Measurements from ENCODE around the gene CCSER1. TPM values are rescaled to one million over a fixed set of nuclear protein-coding genes. Genes with fewer than 3 reads are reported as not detected.

The CCSER1 gene
- total and polyA plus RNA-seq, 2 experiments from 2014 or later: 5.2 to 23.4 TPM

DNA sequence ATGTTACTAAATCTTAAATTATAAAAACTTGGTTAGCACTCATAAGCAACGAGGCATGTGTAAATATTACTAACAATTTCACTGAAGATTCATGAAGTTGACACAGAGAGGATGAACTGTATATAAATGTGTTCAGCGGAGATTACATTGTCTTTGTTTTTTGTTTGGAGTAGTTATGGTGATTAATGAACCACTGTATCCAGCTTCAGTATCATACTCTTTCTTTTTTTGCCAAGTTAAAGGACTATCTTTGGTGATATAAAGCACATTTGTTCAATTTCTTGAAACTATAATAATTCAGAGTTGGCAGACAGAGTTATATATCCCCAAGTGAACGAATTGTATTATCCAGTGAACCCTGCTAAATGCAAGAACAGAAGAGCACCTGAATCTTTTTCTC lies 497.6 kb downstream of the CCSER1 start:
- no peaks in the 10 kb centered on the region for H3K27me3 ChIP-seq
- TF ChIP-seq EZH2phosphoT487 (IDR thresholded peaks at IDR 0.05; ENCODE audit: low read depth, severe bottlenecking, unreplicated experiment) (no peak), EZH2 (IDR thresholded peaks at IDR 0.05; ENCODE audit: borderline replicate concordance) (no peak), CTCF (IDR thresholded peaks at IDR 0.05; ENCODE audit: poor library complexity) (no peak)
- H3K9me2 ChIP-seq (replicated peaks; ENCODE audit: insufficient read depth): no peaks in the 10 kb centered on the region
- H3K36me3 ChIP-seq (replicated peaks; ENCODE audit: insufficient read depth, low read depth): no peaks in the 10 kb centered on the region
- 78% methylated on average over 3 of the region's 3 CpGs for WGBS (ENCODE audit: low lambda C conversion rate, missing lambda C conversion rate)
- no peak overlapping the region for H3K4me2 ChIP-seq
- no peaks in the 10 kb centered on the region for H3K79me2 ChIP-seq
- H3K9me3 ChIP-seq (ENCODE audit: low read depth): no peaks in the 10 kb centered on the region
- H3K27ac ChIP-seq: no peak overlapping the region
- no peak overlapping the region for H3K4me3 ChIP-seq
- DNase-seq (ENCODE audit: low spot score): no peak
- H2AFZ ChIP-seq: no peak overlapping the region
- H4K20me1 ChIP-seq (ENCODE audit: insufficient read depth, poor library complexity, severe bottlenecking): no peaks in the 10 kb centered on the region
- H3K4me1 ChIP-seq (ENCODE audit: insufficient read depth): no peaks in the 10 kb centered on the region

DNA sequence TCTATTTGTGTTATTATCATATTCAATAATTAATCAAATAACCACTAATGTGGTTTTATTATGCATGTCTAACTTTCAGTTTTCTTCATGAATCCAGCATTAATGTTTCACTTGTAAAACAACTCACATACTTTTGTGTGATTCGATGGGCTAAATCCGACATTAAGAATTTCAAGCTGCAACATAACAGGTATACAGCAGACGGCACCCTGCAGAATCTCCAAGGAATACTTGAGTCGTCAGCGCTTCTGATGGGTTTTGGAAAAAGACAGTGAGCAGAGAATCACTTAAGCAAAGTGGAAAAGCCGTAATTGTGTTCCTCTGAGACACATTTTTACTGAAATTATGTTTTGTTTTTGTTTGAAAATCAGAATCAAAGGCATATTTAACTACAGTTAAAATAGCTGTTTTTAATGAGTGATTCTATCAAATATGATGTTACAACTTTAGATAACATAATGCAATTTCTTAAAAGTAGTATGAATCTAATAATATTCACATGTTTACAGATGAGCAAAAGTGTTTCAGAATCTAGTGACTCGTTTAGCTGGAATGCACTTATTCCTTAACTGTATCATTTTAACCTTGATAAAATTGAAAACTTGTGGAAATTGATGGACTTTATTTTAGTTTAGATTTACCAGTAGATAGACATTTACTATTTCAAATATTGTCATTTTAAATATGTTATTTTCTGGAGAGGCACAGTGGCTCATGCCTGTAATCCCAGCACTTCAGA lies 514.8 kb downstream of the CCSER1 start:
- H3K36me3 ChIP-seq (replicated peaks; ENCODE audit: insufficient read depth, low read depth): no peaks in the 10 kb centered on the region
- H4K20me1 ChIP-seq (ENCODE audit: insufficient read depth, poor library complexity, severe bottlenecking): no peaks in the 10 kb centered on the region
- H2AFZ ChIP-seq: no peak overlapping the region
- 67% methylated on average over 7 of the region's 7 CpGs for WGBS (ENCODE audit: low lambda C conversion rate, missing lambda C conversion rate)
- no peaks in the 10 kb centered on the region for H3K9me2 ChIP-seq (replicated peaks; ENCODE audit: insufficient read depth)
- H3K4me3 ChIP-seq: no peak overlapping the region
- TF ChIP-seq CTCF (IDR thresholded peaks at IDR 0.05; ENCODE audit: poor library complexity): peak; percentile 10
- TF ChIP-seq EZH2phosphoT487 (IDR thresholded peaks at IDR 0.05; ENCODE audit: low read depth, severe bottlenecking, unreplicated experiment): no peak
- H3K27ac ChIP-seq: no peak overlapping the region
- peak; percentile 5 for DNase-seq (ENCODE audit: low spot score)
- H3K9me3 ChIP-seq (ENCODE audit: low read depth): no peaks in the 10 kb centered on the region
- H3K4me2 ChIP-seq: no peak overlapping the region
- no peaks in the 10 kb centered on the region for H3K79me2 ChIP-seq
- no peaks in the 10 kb centered on the region for H3K4me1 ChIP-seq (ENCODE audit: insufficient read depth)
- H3K27me3 ChIP-seq: no peaks in the 10 kb centered on the region

GRCh38 chr4:90643156-90643555 lies 516.0 kb downstream of the CCSER1 start:
- no peaks in the 10 kb centered on the region for H3K9me2 ChIP-seq (replicated peaks; ENCODE audit: insufficient read depth)
- WGBS (ENCODE audit: low lambda C conversion rate, missing lambda C conversion rate): 96% methylated on average over 1 of the region's 1 CpG
- no peak overlapping the region for H3K4me3 ChIP-seq
- no peaks in the 10 kb centered on the region for H3K9me3 ChIP-seq (ENCODE audit: low read depth)
- no peaks in the 10 kb centered on the region for H3K79me2 ChIP-seq
- H3K27me3 ChIP-seq: no peaks in the 10 kb centered on the region
- no peak overlapping the region for H3K27ac ChIP-seq
- no peak for DNase-seq (ENCODE audit: low spot score)
- H2AFZ ChIP-seq: no peak overlapping the region
- no peak overlapping the region for H3K4me2 ChIP-seq
- no peaks in the 10 kb centered on the region for H3K36me3 ChIP-seq (replicated peaks; ENCODE audit: insufficient read depth, low read depth)
- TF ChIP-seq CTCF (IDR thresholded peaks at IDR 0.05; ENCODE audit: poor library complexity) (no peak), EZH2phosphoT487 (IDR thresholded peaks at IDR 0.05; ENCODE audit: low read depth, severe bottlenecking, unreplicated experiment) (no peak), EZH2 (IDR thresholded peaks at IDR 0.05; ENCODE audit: borderline replicate concordance) (no peak)
- H4K20me1 ChIP-seq (ENCODE audit: insufficient read depth, poor library complexity, severe bottlenecking): no peaks in the 10 kb centered on the region
- no peaks in the 10 kb centered on the region for H3K4me1 ChIP-seq (ENCODE audit: insufficient read depth)

All from hepatocyte (in vitro differentiated cells).